ENCODE measurements around the gene PRR36.

DNA sequence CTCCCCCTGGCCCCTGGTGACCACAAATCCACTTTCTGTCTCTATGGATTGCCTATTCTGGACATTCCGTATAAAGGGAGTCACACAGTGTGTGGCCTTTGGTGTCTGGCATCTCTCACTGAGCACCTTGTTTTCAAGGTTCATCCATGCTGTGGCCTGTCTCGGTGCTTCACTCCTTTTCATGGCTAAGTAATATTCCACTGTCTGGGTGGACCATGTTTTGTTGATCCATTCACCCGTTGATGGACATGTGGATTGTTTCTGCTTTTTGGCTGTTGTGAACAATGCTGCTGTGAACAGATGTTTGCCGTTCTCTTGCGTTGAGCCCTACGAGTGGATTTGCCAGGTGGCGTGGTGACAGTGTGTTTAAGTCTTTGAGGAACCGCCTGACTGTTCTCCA is 33.6 kb downstream of the PRR36 start:
- TF ChIP-seq POLR2A (IDR thresholded peaks at IDR 0.05; ENCODE audit: low read length): no peak
- no peak for TF ChIP-seq GATA1 (IDR thresholded peaks at IDR 0.05; ENCODE audit: low read depth, low read length)

Data from erythroblast (primary cell).